GM21717 (cell line): ENCODE results near the gene LRG1.
"Not testable (repeated sequence)": the region's sequence is repeated elsewhere in the genome, so short reads cannot be mapped to it uniquely, and the experiment has no call there.

ENCODE experiments used
- ATAC-seq: cut with Tn5 transposase; IDR thresholded peaks from one replicate; pipeline ENCODE4 v1.9.1; 2021; ENCODE audit warnings: mild to moderate bottlenecking, moderate library complexity; ENCODE audit not compliant: unreplicated experiment

Gene LRG1

DNA sequence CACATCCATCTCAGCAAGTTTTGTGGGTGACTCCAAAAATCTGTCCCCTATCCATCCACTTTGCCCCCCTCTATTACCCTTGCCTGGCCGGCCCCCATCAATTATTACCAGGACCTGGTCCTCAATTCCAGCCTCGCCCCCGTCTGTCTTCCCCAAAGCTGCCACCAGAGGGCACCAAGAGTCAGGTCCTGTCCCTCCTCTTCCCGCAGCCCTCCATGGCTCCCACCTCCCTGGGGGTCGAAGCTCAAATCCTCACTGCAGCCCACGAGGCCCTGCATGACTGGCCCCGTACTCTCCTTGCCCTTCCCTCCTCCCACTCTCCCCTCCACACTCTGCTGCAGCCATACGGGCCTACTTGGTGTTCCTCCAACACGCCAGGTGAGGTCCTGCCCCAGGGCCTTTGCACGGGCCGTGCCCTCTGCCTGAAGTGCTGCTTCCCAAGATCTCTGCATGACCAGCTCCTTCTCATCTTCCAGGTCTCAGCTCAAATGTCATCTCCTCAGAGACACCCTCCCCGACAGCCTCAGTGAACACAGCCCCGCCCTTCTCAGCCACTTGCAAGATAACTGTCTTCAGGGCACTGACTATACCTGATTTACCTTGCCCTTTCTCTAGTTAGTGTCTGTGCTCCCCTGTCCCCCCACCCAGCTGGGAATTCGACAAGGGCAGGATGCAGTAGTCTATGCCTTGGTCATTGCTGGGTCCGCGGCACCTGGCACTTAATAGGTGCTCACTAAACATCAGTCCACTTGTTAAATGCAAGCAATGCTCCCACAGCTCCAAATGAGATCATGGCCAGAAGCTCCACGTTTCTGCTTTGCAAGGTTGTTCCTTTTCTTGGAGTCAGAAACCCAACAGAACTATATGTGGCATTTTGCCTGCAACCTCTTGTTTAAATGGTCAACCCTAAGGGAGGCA lies 36.4 kb upstream of the LRG1 start:
- ATAC-seq, result no peak

DNA sequence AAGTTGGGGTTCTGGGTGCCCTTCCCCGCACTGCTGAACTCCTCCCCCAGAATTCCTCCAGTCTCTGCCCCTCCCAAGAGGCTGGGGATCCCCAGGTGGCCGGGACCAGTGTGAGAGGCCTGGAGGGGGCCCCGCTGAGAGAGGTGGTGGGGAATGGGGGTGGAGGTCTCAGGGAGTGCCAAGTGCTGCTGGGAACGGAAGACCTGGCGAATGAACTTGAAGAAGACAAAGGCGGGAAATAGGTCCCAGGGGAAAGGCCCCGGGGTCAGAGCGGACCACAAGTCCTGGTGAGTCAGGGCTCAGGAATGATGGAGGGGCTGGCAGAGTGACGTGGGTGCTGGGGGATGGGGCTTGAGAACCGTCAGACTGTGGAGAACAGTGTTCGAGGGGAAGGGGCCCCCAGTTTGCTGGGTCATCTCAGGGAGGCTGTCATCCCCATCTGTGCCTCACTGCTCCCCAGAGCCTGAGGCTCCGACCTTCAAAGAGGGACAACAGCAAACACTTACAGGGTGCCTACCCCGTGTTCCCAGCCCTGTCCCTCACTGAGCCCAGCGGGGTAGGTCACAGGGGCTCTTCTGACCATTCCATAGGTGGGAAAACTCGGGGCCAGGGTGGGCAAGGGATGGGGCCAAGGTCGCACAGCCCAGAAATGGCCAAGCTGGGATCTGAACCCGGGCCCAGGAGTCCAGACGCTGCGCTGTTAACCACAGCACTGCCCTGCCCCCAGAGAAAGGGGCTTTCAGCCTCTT lies 35.6 kb upstream of the LRG1 start:
- ATAC-seq, result no peak

DNA sequence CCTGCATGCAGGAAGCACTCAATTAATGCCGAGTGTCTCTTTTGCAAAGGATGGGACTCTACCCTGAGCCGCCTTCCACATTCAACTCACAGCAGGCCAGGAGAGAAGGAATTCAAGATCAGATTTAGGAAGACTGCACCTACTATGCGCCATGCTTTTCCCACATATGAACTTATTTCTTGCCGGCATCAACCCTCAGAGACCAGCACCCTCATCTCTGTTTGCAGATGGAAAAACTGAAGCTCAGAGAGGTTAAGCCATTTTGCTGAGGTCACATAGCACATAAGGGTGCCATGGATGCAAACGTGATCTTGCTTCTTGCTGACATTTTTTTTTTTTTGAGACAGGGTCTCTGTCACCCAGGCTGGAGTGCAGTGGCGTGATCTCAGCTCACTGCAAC lies 33.8 kb upstream of the LRG1 start:
- no peak for ATAC-seq

DNA sequence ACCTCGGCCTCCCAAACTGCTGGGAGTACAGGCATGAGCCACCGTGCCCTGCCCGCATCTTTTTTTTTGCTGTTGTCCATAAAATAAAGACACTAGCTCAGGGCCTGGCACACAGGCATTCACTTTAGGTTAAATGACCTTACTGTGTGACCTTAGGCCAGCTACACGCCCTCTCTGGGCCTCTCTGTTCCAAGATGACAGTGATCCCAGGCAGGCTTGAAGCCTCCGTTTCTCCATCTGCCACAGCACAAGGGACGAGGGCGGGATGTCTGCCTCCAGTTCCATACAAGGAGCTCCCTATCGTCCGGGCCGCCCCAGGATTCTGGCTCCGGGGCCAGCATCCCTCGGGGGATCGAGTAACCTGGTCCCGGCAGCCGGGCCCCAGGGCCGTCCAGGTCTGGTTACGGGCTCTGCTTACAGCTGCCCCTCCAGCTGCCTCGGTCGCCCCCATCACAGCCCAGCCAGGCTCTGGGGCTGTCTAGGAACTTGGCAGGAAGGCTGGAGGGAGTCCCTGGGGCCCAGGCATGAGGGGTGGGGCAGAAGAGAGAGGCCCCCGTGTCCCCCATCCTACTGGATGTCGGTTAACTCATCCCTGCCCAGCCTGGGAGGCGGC lies 31.6 kb upstream of the LRG1 start:
- no peak for ATAC-seq

DNA sequence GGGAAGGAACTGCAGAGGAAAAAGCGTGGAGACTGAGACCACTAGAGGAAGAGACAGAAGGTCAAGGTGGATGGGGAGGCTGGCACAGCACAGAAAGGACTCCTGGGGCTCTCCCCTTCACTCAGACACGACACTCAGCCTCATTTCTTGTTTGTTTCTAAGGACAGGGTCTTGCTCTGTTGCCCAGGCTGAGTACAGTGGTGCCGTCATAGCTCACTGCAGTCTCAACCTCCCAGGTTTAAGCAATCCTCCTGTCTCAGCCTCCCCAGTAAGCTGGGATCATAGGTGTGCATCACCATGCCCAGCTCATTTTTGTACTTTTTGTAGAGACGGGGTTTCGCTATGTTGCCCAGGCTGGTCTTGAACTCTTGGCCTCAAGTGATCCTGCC lies 31.1 kb upstream of the LRG1 start:
- ATAC-seq, result no peak

DNA sequence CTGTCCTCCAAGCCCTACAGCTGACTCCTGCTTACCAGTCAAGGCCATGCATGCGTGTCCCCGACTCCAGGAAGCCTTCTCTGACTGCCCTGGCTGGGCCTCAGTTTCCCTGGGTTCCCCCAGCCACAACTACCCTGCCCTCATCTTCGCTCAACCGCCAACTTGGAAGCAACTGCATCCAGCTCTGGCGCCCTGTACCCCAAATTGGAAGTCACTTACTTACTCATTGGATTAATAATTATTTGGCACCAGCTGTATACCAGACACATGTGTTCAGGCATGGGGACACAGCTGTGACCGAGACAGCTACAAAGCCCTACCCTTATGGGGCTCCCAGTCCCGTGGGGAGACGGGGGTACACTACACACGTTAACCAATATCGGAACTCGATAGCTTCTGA lies 30.6 kb upstream of the LRG1 start:
- ATAC-seq, result no peak

DNA sequence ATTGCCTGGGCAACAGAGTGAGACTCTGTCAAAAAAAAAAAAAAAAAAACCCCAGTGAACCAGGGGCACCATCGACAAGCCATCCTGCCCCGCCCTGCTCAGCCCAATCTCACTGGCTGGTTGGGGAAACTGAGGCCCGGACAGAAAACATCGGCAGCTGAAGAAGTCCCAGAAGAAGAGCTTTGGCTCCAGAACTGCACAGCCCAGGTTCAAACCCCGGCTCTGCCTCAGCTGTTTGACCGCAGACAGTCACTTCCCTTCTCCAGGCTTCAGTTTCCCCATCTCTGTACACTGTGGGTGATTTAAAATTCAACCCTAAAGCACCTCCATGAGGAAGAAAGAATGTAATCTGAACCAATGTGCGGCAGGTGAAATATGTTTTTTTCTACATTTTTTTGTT lies 29.1 kb upstream of the LRG1 start:
- no peak for ATAC-seq

DNA sequence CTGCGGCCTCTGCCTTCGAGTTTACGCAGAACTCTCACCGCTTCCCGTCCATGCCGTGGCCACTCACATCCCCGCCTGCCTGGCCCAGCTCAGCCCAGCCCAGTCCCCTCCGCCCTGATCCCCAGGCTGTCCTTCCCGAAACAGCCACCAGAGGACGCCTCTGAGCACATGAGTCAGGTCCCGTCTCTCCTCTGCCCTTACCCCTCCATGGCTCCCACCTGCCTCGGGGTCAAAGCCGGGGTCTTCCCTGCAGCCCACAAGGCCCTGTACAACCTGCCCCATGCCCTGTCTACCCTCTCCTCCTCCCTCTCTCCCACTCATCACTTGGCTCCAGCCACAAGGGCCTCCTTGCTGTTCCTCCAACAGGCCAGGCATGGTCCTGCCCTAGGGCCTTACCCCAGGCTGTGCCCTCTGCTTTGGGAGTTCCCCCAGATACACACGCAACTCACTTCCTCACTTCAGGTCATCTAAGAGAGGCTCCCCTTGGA lies 27.8 kb upstream of the LRG1 start:
- no peak for ATAC-seq

DNA sequence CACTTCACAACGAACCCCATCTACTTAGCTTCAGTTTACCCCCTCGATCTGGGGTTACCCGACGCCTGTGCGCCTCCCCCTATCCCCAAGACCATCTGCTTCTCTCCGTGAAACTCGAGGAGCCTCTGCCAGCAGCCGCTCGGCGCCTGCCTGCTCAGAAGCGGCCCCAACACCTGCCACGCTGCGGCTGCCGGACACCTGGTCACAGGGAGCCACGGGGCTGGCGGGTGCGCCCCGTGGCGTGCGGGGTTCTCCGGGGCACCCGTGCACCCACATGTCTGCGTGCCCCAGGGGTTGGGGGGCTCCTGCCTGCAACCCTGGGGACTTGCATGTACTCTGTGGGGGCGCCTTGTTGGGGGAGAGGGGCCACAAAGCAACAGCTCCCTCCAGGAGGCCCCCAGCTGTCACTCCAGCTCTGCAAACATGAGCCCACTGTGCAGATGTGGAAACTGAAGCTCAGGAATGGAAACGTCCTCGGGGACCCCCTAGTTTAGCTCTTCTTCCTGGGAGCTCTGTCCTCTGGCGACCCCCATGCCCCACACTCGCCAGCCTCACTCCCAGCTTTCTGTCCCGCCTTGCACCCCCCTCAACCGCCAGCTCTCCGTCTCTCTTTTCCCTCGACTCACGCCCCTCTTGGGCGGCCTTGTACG lies 26.7 kb upstream of the LRG1 start:
- no peak for ATAC-seq

DNA sequence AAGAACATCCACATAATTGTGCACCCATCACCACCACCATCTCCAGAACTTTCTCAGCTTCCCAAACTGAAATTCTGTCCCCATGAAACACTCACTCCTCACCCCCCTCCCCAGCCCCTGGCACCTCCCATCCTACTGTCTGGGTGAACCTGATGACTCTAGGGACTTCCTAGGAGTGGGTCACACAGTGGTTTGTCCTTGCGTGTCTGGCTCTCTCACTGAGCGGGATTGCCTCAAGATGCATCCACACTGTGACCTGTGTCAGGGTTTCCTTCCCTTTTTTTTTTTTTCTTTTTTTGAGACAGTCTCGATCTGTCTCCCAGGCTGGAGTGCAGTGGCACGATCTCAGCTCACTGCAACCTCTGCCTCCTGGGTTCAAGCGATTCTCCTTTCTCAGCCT lies 23.7 kb upstream of the LRG1 start:
- not testable (repeated sequence) for ATAC-seq

DNA sequence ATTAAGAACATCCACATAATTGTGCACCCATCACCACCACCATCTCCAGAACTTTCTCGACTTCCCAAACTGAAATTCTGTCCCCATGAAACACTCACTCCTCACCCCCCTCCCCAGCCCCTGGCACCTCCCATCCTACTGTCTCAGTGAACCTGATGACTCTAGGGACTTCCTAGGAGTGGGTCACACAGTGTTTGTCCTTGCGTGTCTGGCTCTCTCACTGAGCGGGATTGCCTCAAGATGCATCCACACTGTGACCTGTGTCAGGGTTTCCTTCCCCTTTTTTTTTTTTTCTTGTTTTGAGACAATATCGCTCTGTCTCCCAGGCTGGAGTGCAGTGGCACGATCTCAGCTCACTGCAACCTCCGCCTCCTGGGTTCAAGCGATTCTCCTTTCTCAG lies 22.2 kb upstream of the LRG1 start:
- ATAC-seq, result not testable (repeated sequence)

DNA sequence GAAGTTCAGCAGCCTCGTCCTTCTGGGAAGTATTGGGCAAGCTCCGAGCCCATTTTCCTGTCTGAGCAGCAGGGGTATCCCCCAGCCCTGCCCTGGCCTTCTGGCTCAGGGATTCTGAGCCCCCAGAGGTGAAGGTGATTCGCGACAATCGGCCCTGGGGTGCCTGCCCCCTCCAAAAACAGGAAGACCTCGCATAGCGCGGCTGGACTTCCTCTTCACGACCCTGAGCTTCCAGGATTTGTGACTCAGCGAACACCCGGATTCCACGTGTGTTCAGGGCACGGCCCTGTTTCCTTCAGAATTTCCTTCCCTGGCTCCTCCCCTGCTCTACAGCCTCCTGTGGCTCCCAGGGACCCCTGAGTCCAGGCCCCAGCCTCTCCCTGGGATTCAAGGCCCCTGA lies 19.7 kb upstream of the LRG1 start, which contains the start of gene SEMA6B:
Gene SEMA6B, minus strand, starts transcription at position 116 of the 400 bp plus-strand sequence. CDS start 1,227 bp downstream, outside the sequence.
- no peak for ATAC-seq

DNA sequence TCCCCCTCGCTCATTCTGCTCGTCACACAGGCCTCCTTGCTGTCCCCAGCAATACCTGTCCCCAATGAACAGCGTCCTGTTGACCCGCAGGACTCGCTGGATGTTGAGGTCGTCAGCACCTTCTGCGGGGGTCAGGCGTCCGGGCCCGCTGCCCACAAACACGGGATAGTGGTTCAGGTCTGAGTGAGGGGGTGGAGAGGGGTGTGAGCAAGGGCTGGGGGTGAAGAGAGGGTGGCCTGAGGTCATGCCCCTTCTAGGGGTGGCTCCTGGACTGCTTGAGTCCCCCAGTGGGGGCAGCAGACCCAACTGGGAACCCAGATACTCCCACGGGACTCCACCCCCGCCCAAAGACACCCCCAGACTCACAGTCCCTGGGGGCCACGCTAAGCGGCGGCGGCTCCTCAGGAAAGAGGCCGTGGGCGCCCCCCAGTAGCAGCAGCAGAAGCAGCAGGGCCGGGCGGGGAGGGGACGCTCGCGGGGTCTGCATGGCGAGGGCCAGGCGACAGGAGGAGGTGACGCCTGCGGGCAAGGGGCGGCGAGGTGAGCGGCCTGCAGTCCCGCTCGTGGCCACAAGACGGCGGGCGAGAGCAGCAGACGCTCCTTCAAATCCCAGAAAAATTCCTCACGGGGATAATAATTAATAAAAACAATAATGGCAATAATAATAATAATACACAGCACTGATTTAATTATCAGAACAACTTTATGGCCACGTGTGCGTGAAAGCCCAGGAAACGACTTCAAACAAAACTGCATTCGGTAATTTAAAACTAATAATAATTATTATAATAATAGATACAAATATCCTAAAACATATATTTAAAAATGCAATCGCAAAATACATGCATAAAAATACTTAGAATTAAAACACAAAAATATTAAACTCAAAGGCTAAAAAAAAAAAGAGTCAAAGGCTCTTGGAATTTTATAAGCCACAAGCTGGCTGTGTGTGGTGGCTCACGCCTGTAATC lies 18.4 kb upstream of the LRG1 start:
- ATAC-seq, result no peak

DNA sequence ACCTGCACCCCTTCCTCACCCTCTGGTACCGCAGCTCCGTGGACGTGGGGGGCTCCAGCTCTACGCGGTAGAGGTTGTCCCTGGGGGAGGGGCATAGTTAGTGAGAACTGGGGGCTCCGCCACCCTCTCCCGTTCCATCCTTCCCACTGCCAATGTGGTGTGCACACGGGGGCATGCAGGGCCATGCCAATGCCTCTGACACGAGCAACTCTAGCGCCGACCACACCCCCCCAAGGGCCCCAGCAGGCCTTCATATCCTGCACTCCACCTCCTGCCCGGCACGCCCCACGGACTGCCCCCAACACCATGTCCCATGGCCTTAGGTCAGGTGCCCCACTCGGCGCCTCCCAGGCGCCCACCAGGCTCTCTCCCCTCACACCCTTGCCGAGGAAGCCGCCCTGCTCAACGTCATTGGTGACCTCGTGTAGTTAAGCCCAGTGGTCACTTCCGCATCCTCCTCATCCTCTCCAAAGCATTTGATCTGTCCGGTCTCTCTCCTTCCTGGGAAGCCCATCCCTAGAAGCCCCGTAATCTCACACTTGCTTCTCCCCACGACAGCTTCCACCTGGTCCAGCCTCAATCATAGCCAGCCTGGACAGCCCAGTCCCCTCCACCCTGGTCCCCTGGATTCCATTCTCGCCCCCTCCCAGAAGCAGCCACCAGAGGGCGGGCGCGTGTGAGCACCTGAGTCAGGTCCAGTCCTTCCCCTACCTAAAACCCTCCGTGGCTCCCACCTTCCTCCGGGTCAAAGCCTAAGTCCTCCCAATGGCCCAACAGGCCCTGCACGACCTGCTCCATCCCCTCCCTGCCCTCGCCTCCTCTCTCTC lies 17.5 kb upstream of the LRG1 start:
- no peak for ATAC-seq

DNA sequence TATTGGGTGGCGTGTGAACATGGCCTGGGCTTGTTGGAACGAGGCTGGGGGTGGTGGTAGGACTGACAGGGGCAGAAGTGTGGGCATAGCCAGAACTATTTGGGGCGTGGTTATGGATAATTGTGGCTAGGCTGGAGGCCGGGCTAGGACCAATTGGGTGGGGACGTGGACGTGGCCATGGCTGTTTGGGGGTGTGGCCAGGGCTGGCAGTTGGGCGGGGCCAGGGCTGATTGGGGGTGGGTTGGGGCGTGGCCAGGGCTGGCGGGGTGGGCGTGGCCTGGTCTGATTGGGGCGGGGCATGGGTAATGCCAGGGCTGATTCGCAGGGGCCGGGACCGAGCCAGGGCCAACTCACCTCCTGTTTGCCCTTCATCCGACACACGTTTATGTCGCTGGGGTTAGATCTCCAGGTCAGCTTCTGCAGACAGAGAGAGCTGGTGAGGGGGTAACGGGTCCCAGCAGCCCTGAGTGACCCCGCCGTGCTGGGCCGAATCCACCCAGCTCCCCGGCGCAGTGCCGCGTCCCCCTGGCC lies 16.8 kb upstream of the LRG1 start:
- ATAC-seq, result no peak

DNA sequence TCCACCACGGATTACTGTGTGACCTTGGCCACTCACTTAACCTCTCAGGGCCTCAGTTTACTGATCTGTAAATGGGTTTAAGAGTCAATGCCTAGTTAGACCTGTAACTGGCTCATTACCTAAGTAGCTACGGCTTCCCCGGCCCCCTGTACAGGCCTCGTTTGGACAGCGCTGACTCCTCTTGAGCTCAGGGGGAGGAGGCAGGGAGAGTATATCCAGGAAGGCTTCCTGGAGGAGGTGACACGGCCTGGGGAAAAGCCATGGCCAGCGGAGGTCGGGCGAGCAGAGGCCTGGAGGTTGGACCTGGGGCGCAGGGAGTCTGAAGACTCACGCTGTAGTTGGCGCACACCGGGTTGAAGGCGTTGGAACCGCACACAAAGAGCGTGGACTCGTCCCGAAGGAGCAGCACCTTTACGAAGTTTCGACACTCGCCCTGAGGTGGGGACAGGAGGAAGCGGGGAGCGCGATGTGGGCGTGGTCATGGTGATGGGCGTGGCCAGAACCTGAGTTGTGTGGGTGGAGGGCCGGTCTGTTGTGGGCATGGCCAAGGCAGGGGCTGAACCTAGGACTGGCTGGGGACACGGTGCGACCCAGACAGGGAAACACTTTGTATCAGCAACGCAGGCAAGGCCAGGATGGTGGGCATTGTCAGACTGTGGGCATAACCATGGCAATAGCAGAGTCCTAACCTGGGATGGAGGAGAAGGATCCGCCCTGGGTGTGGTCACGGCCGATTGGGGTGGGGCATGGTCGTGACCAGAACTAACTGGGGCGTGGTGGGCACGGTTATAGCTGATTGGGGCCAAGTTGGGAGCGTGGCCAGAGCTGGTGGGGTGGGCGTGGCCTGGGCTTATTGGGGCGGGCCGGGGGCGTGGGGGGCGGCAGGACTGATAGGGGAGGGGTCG lies 16.1 kb upstream of the LRG1 start:
- ATAC-seq, result no peak

DNA sequence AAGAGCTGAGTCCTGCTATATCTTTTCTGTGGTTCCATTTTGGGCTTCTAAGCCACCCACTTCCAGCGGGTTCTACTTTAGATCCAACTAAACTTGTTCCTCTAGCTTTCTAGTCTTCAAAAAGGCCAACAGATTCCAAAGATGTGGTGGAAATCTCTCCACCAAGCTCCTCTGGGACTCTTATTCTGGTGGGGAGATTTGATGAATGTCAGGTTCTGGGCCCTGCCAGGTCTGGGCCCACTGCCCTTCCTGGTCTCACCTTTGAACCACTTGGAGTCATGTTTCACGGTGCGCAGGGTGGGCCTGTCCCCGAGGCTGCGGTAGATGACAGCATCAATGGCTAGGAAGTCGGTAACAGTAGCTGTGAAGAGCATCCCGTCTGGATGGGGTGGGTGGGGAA lies 14.9 kb upstream of the LRG1 start:
- no peak for ATAC-seq

DNA sequence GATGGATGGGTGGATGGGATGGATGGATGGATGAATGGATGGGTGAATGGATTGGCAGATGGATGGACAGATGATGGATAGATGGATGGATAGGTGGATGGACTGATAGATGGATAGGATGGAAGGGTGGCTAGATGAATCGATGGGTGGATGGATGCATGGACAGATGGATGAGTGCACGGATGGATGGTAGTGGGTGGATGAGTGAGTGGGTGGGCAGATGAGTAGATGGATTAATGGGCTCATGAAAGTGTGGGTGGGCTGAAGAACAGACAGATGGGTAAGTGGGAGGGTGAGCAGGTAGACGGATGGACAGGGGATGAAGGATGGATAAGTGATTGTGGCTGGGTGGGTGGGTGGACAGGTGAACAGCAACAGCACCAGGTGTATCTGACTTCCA lies 13.9 kb upstream of the LRG1 start:
- ATAC-seq, result no peak
